HG03575 (cell line): ENCODE data around the gene RIMBP2.

ENCODE experiments used
- ATAC-seq: cut with Tn5 transposase; IDR thresholded peaks from one replicate; pipeline ENCODE4 v1.9.1; 2021; ENCODE audit not compliant: unreplicated experiment, insufficient number of reproducible peaks, low FRiP score; ENCODE audit errors: extremely low read depth

RIMBP2 gene

GRCh38 chr12:130470969-130471368 is 245.1 kb downstream of the RIMBP2 start:
- no peak for ATAC-seq

- no peak for ATAC-seq
Observed at GRCh38 chr12:130469552-130469951, 246.5 kb downstream of the RIMBP2 start.

DNA sequence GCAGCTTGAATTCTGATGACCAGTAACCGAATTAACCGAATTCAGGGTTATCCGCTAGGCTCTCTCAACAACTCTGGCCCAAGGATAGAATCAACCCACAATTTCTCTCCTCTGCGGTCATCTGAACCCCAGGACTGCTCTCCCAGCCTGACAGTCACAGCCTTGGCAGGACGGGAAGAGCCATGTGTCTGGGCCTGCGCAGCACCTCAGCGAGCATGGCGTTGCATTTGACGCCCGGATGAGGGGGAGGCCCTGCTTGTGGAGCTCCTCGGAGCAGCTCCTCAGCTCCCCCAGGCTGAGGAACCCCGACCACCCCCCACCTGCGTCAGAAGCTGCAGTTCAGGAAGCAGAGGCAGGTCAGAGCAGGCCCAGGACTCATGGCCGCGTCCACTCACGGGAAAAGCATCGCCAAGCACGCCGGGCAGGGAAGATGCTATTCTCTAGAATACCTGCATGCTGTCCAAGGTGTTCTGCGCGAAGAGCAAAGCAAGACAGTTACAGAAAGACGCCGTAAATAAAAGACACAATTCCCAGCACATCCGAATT is 247.3 kb downstream of the RIMBP2 start:
- no peak for ATAC-seq

- ATAC-seq: no peak
Observed at GRCh38 chr12:130468186-130468585, 247.9 kb downstream of the RIMBP2 start.

DNA sequence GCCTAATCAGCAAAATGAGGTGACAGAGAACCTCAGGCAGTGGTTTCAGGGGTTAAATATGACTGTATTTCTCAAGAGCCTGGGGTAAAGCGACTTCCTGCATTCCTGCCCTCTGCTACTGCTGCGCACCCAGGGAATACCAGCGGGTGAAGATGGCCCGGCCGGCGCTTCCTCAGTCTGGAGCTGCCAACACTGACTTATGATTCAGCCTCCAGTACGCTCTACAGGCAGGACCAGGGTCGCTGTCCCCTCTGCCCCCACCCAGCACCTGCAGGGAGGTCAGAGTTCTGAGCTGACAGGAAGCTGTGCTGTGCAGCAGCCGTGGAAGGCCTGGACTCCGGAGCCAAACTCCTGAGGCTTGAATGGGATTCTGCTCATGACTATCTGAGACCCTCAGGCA is 250.5 kb downstream of the RIMBP2 start:
- no peak for ATAC-seq

GRCh38 chr12:130465046-130465445 is 251.1 kb downstream of the RIMBP2 start:
- no peak for ATAC-seq

- ATAC-seq: no peak
Observed at GRCh38 chr12:130463818-130464670, 252.1 kb downstream of the RIMBP2 start.

DNA sequence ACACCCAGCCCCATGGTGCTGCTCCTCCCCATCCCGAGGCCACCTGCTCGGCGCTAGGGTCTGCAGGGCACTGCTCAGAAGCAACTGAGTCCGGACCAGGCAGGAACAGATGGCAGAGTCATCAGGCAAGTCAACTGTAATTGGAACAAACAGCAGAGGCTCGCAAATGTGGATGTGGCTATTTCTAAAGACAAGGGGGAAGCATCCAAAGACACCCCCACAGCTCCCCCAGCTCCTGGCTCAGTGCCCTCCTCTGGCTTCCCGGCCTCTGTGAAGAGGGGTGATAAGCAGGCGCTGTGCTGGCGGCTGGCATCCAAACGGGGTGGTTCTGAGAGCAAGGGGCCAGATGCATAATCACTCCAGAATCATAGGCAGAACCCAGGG is 252.8 kb downstream of the RIMBP2 start:
- no peak for ATAC-seq

DNA sequence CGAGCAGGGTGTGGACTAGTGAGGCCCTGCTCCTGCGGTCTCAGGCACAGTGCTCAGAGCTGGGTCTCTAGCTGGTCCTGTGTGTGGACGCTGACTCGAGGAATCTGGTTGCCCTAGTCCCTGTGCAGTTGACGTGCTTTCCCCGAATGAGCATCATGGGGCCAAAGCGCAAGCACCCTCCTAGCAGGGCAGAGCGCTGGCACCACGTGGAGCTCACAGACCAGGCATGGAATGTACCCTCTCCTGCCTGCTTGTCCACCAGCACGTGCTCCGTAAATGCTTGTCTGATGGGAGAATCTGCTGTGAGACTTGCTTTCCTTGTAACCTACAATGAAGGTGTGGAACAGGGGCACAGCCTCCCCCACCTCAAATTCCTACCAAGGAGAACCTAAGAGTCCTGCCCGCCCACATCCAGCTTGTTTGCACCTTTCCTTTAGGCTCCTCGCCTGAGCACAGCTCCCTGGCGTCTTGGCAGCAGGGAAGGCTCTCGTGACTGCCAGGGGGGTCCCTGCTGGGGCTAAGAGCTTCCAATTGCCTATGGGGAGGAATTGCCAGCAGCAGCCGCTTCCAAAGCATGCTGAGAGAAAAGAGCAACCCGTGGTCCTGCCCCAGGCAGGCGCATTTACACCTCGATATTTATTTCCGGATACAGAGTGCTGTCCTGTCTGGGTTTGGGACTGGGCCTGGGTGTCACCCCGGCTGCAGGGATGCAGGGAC is 253.4 kb downstream of the RIMBP2 start:
- ATAC-seq: no peak

DNA sequence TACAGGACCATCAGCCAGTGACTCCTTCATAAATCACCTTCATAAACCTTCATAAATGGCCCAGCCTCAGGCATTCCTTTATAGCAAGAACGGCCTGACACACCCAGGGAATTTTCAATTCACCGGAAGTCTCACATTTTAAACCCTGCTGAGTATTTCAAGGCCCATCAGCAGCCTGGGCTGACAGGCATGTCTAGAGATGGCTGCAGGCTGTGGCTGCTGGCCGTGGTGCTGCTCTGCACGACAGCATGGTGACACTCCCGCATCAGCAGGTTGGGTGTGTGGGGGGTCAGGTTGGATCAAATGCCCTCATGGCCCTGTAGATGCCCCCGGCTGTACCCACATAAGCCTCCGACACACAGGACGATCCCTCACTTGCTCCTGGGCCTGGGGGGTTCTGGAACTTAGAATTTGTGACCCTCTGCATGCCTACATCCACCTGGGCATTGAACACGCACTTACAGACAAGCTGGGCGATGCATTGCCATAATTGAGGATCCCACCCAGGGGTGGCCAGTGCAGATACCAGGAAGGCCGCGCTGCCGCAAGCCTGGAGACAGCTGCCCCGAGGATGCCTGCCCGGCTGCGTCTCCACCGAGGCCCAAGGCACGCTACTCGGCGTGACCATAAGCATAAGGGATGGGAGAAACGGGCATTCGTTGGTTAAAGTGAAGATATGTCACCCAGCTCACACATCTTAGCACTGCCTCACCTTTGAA is 254.1 kb downstream of the RIMBP2 start:
- ATAC-seq: no peak

DNA sequence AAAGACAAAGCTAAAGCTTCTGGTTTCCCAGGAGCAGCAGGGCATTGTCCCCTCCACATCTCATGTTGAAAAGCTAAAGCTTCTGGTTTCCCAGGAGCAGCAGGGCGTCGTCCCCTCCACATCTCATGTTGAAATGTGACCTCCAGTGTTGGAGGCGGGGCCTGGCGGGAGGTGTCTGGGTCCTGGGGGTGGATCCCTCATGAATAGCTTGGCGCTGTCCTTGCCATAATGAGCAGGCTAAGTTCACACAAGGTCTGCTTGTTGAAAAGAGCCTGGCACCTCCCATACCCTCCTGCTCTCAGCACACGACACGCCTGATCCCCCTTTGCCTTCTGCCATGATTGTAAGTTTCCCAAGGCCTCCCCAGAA is 254.7 kb downstream of the RIMBP2 start:
- no peak for ATAC-seq

- ATAC-seq: no peak
Observed at GRCh38 chr12:130460611-130461446, 255.3 kb downstream of the RIMBP2 start.

DNA sequence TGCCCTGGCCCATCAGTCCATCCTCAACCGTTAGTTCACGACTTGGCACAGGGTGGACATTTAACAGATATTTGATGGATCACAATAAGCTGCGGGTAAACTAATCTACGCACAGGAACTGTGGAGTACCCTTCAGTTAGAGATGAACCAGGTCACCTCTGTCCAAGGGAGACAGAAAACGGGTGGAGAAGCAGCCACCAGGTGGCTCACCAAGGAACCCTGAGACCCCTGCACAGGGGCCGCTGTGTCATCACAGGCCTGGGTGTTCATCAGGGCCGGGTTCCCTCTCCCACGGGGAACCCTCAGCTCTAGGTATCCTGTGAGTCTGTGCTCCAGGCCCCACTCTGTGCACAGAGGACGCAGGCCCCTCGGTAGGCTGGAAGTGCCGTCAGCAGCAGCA is 256.2 kb downstream of the RIMBP2 start:
- no peak for ATAC-seq

- no peak for ATAC-seq
Observed at GRCh38 chr12:130458341-130458740, 257.8 kb downstream of the RIMBP2 start.

- ATAC-seq: no peak
Observed at GRCh38 chr12:130457215-130457614, 258.9 kb downstream of the RIMBP2 start.

- ATAC-seq: no peak
Observed at GRCh38 chr12:130456375-130457199, 259.5 kb downstream of the RIMBP2 start.

DNA sequence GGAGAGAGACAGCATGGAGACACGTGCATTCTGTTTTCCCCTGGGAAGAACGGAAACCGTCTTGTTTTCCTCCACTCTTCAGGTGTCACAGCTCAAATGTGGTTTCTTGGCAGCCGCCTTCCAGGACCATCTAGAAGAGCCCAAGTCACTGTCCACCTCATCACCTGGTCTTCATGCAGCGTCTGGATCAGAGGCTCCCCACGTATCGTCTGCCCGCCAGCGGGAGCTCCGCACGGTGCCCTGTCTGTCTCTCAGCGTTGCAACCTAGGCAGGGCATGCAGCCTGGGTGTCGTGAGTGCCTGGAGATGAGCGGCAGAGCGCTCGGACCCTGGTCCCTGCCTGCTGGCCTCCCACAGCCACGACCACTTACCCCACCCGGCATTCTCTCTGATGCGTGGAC is 260.9 kb downstream of the RIMBP2 start:
- no peak for ATAC-seq

DNA sequence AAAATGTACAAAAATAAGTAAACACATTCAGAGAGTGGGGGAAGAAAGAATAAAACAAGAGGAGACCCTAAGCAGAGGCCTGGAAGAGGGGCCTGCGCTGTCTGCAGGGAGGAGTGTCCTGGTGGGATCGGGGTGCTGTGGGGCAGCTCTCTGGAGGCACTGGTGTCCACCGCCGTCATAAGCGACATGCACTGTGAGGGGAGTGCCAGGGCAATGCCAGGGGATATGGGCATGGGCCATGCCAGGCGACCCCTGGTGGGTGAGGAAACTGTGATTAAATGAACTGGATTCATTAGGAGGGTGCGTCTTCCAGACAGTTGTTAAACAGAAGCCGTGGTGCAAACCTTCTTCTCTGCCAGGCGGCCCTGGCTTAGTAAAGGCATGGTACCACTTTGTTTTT is 261.8 kb downstream of the RIMBP2 start:
- no peak for ATAC-seq
